Lower lobe of right lung (tissue), 2 donors: ENCODE measurements around the gene TDRD6. TPM values are rescaled to one million over a fixed set of nuclear protein-coding genes. Genes with fewer than 3 reads are reported as not detected.

Experiments used
- ATAC-seq, 2 donors: fragments of 200-7000 bp; cut with Tn5 transposase; one replicate each; pipeline ENCODE4 v1.9.1; 2020 to 2022; ENCODE audit warnings: mild to moderate bottlenecking in 2 of 2, moderate library complexity in 2 of 2
- DNase-seq: peaks from one replicate; pipeline ENCODE4 v3.0.0-alpha.2; 2020
- H3K27ac ChIP-seq: fragments of 200-600 bp; one replicate; pipeline ENCODE4 v1.8.0; 2022
- H3K27me3 ChIP-seq: fragments of 200-600 bp; one replicate; pipeline ENCODE4 v1.8.0; 2022; ENCODE audit warnings: low read depth
- H3K36me3 ChIP-seq: fragments of 200-600 bp; one replicate; pipeline ENCODE4 v1.8.0; 2022; ENCODE audit warnings: mild to moderate bottlenecking
- H3K4me1 ChIP-seq: fragments of 200-600 bp; one replicate; pipeline ENCODE4 v1.8.0; 2022
- H3K4me3 ChIP-seq: fragments of 200-600 bp; one replicate; pipeline ENCODE4 v1.8.0; 2022; ENCODE audit warnings: mild to moderate bottlenecking
- H3K9me3 ChIP-seq: fragments of 200-600 bp; one replicate; pipeline ENCODE4 v1.8.0; 2022
- intact Hi-C: fragments of 100-400 bp; cut with DNase I; formaldehyde crosslinking; loops from one replicate; pipeline ENCODE4 v1.11.0; 2022
- total RNA-seq: library from RNA; stranded (reverse); fragmentation: NEBNext Ultra II Directional; extraction: Animal tissue kit (Norgen Biotek cat#: 25700); gene quantifications from one replicate; pipeline ENCODE4 v1.2.1, GENCODE V29; 2021
- TF ChIP-seq, protein P1 (sequence below): fragments of 200-600 bp; IDR thresholded peaks from one replicate; pipeline ENCODE4 v1.8.0; 2022; ENCODE audit warnings: antibody characterized with exemption, mild to moderate bottlenecking
- donor health status: DM: no; HTN: yes; CAD: no; lungs with severe emphysema.

The TDRD6 gene
- total RNA-seq, 1 donor from 2014 or later = 0.47 TPM

DNA sequence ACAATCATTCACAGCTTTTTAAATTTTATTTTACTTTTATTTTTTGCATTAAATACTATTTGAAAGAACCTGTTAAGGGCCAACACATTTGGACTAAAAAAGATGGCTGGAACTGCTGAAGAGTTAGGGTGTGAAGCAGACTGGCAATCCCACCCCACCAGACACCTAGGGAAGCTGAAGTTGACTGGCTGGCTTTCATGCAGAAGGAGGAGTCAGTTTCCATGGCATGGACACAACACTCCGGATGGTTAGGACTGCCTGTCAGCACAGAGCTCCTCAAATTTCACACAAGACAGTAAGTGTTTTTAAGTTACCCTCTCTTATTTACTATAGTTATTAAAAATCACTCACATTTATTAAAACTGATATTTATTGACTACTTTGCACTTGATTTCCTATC, 59.0 kb downstream of the TDRD6 start, which contains the start of gene ANKRD66:
TSS of gene ANKRD66 (plus strand) at position 238 of the 400 bp plus-strand sequence. CDS start 5,016 bp downstream, outside the sequence.
- Histone ChIP-seq H3K9me3 (no peaks in the 10 kb centered on the region), H3K4me1 (no peaks in the 10 kb centered on the region), H3K4me3 (no peak within 1 kb of the TSS), H3K36me3 (no peaks in the 10 kb centered on the region), H3K27me3 (no peaks in the 10 kb centered on the region), H3K27ac (no peak within 1 kb of the TSS)
- TF ChIP-seq, protein P1, sequence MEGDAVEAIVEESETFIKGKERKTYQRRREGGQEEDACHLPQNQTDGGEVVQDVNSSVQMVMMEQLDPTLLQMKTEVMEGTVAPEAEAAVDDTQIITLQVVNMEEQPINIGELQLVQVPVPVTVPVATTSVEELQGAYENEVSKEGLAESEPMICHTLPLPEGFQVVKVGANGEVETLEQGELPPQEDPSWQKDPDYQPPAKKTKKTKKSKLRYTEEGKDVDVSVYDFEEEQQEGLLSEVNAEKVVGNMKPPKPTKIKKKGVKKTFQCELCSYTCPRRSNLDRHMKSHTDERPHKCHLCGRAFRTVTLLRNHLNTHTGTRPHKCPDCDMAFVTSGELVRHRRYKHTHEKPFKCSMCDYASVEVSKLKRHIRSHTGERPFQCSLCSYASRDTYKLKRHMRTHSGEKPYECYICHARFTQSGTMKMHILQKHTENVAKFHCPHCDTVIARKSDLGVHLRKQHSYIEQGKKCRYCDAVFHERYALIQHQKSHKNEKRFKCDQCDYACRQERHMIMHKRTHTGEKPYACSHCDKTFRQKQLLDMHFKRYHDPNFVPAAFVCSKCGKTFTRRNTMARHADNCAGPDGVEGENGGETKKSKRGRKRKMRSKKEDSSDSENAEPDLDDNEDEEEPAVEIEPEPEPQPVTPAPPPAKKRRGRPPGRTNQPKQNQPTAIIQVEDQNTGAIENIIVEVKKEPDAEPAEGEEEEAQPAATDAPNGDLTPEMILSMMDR = no peak
- intact Hi-C loops = no loop called here
- no peak for DNase-seq
- ATAC-seq = no peak

DNA sequence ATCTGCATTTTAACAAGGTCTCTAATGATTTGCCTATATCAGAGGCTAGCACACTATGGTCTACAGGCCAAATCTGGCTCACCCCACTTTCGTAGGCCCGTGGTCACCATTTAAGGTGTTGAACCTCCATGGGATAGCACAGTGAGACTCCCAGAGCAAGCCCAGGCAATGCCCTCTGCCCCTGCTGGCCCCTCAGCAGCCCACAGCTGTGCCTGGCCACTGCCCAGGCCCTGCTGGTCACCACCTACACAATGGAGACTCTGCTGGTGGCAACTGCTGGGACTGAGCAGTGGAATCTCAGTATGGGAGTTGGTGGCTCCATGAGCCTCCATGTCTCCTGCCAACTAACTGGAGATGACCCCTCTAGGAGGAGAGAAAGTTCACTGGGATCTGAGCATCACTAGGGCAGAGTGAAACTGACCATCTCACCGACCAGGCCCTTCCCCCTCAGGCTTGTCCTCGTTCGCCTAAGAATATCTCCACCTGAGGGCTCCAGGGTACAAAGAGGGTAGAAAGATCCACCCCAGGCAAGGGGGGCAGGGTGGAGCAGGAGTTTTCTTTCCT, 61.3 kb downstream of the TDRD6 start:
- DNase-seq (no peak), ATAC-seq (no peak)
- TF ChIP-seq, protein P1 = no peak
- no peaks in the 10 kb centered on the region for H3K4me1 ChIP-seq
- no peak overlapping the region for H3K27ac ChIP-seq
- intact Hi-C loops = no loop called here
- H3K9me3 ChIP-seq = no peaks in the 10 kb centered on the region
- no peaks in the 10 kb centered on the region for H3K27me3 ChIP-seq
- no peaks in the 10 kb centered on the region for H3K36me3 ChIP-seq
- no peak overlapping the region for H3K4me3 ChIP-seq

DNA sequence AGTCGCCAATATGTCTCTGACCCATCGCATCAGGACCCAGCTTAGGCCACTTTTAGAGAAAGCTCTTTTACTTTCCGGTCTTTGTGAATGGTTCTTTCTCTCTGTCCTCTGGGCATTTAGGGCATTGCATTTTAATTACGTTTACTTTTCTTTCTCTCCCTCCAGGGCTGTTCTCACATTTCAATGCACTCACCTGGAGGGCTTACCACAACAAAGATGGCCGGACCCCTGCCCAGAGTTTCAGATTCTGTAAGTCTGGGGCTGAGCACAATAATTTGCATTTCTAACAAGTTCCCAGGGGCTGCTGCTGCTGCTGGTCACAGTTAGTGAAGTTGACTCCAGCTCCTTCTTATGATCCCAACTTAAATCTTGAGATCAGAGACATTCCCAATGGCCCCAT, 62.0 kb downstream of the TDRD6 start:
- Histone ChIP-seq H3K27me3 (no peaks in the 10 kb centered on the region), H3K4me1 (no peaks in the 10 kb centered on the region), H3K9me3 (no peaks in the 10 kb centered on the region), H3K4me3 (no peak overlapping the region), H3K27ac (no peak overlapping the region), H3K36me3 (no peaks in the 10 kb centered on the region)
- TF ChIP-seq, protein P1 = no peak
- no peak for ATAC-seq
- intact Hi-C loops = no loop called here
- DNase-seq = no peak

DNA sequence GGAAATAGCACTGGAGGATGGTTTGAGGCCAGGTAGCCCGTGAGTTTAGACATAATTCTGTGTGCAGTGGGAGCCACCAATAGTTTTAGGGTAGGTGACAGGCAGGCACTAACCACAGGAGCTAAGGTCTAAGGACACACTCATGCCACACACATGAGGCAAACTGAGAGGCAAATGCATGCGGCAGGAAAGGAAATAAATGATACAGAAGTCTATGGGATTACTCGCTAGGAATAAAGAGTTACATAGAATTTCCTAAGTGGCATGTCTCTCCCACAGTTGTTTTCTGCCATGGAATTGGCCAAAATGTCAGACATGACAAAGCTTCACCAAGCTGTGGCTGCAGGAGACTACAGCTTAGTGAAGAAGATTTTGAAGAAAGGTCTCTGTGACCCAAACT, 64.0 kb downstream of the TDRD6 start:
- TF ChIP-seq, protein P1 = no peak
- ATAC-seq (no peak), DNase-seq (no peak)
- Histone ChIP-seq H3K27me3 (no peaks in the 10 kb centered on the region), H3K9me3 (no peaks in the 10 kb centered on the region), H3K36me3 (no peaks in the 10 kb centered on the region), H3K4me3 (no peak overlapping the region), H3K27ac (no peak overlapping the region), H3K4me1 (peaks cover under 1% of the 10 kb centered on the region)
- intact Hi-C loops = no loop called here

Other genes starting within 250 kb of the TDRD6 start
- 9.0 TPM for gene RCAN2, start 196.4 kb upstream of the TDRD6 start, total RNA-seq
- 5.4 TPM for gene CYP39A1, start 35.1 kb upstream of the TDRD6 start, total RNA-seq
- gene SLC25A27, start 34.9 kb upstream of the TDRD6 start, total RNA-seq = 19.1 TPM
- 20.0 TPM for gene PLA2G7, start 47.5 kb downstream of the TDRD6 start, total RNA-seq
- 4.0 TPM for gene ANKRD66, start 59.0 kb downstream of the TDRD6 start, total RNA-seq
- gene MEP1A, start 105.5 kb downstream of the TDRD6 start, total RNA-seq = 0.41 TPM
- 238 TPM for gene ADGRF5, start 234.1 kb downstream of the TDRD6 start, total RNA-seq